Occipital lobe (tissue), 3 donors: ENCODE measurements around the gene SYNGR1. TPM values are rescaled to one million over a fixed set of nuclear protein-coding genes. Genes with fewer than 3 reads are reported as not detected.

Experiments
- DNase-seq: peaks from one replicate; lab custom pipeline; 2025; lab: John Stamatoyannopoulos, UW
- small RNA-seq: library from RNA; depleted of rRNA; stranded (forward); fragments of <200 nt; gene quantifications from one replicate; pipeline ENCODE3, GENCODE V24; 2014
- total RNA-seq: library from RNA; depleted of rRNA; stranded (reverse); fragments of >200 nt; gene quantifications from one replicate; pipeline ENCODE4 v1.2.3, GENCODE V29; 2014

Gene SYNGR1
- total RNA-seq, 1 donor from 2014 or later, result 63.9 TPM

- no peak for DNase-seq
Observed at GRCh38 chr22:39429186-39429585, 79.4 kb downstream of the SYNGR1 start.

GRCh38 chr22:39429916-39430575, 80.3 kb downstream of the SYNGR1 start:
- DNase-seq, result no peak

- DNase-seq, result no peak
Observed at GRCh38 chr22:39430576-39431150, 80.9 kb downstream of the SYNGR1 start.

- no peak for DNase-seq
Observed at GRCh38 chr22:39431216-39431801, 81.5 kb downstream of the SYNGR1 start.

- DNase-seq, result no peak
Observed at GRCh38 chr22:39431821-39432251, 82.0 kb downstream of the SYNGR1 start.

GRCh38 chr22:39432361-39432811, 82.6 kb downstream of the SYNGR1 start:
- no peak for DNase-seq

GRCh38 chr22:39433476-39434242, 83.9 kb downstream of the SYNGR1 start:
- DNase-seq, result peak; percentile 47

GRCh38 chr22:39434243-39434653, 84.5 kb downstream of the SYNGR1 start:
- peak; percentile 51 for DNase-seq

- no peak for DNase-seq
Observed at GRCh38 chr22:39434721-39435120, 84.9 kb downstream of the SYNGR1 start.

Small RNAs within 50 kb of the gene (small RNA-seq; reads per million reads assigned to genes)
- gene SNORD43, result not detected
- gene SNORD83A, result 2,266 reads per million, percentile 99 among the genes with 10 or more reads in this experiment
- not detected for gene SNORD83B

Other genes starting within 250 kb of the SYNGR1 start
- gene CBX7, start 197.3 kb upstream of the SYNGR1 start, total RNA-seq, result 6.6 TPM
- 2.5 TPM for gene PDGFB, start 105.0 kb upstream of the SYNGR1 start, total RNA-seq
- 1,406 TPM for gene RPL3, start 30.4 kb upstream of the SYNGR1 start, total RNA-seq
- 15.4 TPM for gene TAB1, start 49.8 kb downstream of the SYNGR1 start, total RNA-seq
- 24.8 TPM for gene MGAT3, start 107.0 kb downstream of the SYNGR1 start, total RNA-seq
- 16.1 TPM for gene MIEF1, start 152.3 kb downstream of the SYNGR1 start, total RNA-seq
- 90.3 TPM for gene ATF4, start 170.6 kb downstream of the SYNGR1 start, total RNA-seq
- gene RPS19BP1, start 182.8 kb downstream of the SYNGR1 start, total RNA-seq, result 18.9 TPM
- gene CACNA1I, start 220.8 kb downstream of the SYNGR1 start, total RNA-seq, result 6.7 TPM